Endothelial cell (in vitro differentiated cells): ENCODE results near the gene FAM53C. TPM values are rescaled to one million over a fixed set of nuclear protein-coding genes. Genes with fewer than 3 reads are reported as not detected.
"Not testable (repeated sequence)": the region's sequence is repeated elsewhere in the genome, so short reads cannot be mapped to it uniquely, and the experiment has no call there.

ENCODE experiments used
- DNase-seq: peaks from one replicate; pipeline ENCODE4 v3.0.0; 2021; ENCODE audit warnings: low spot score
- H3K27ac Mint-ChIP-seq: one replicate; pipeline ENCODE4 v1.8.0; 2021; ENCODE audit warnings: mixed read lengths, inconsistent platforms; ENCODE audit not compliant: unreplicated experiment
- H3K27me3 Mint-ChIP-seq: one replicate; pipeline ENCODE4 v1.8.0; 2021; ENCODE audit warnings: mild to moderate bottlenecking, moderate library complexity, mixed read lengths, inconsistent platforms; ENCODE audit not compliant: unreplicated experiment
- H3K36me3 Mint-ChIP-seq: one replicate; pipeline ENCODE4 v1.8.0; 2021; ENCODE audit warnings: mild to moderate bottlenecking, low read depth, mixed read lengths, inconsistent platforms; ENCODE audit not compliant: unreplicated experiment
- H3K4me1 Mint-ChIP-seq: one replicate; pipeline ENCODE4 v1.8.0; 2021; ENCODE audit warnings: mild to moderate bottlenecking, mixed read lengths, inconsistent platforms; ENCODE audit not compliant: unreplicated experiment
- H3K4me3 Mint-ChIP-seq: one replicate; pipeline ENCODE4 v1.8.0; 2021; ENCODE audit warnings: mild to moderate bottlenecking, mixed read lengths, inconsistent platforms; ENCODE audit not compliant: unreplicated experiment
- H3K9me3 Mint-ChIP-seq: one replicate; pipeline ENCODE4 v1.8.0; 2021; ENCODE audit warnings: mixed read lengths, inconsistent platforms; ENCODE audit not compliant: unreplicated experiment
- CTCF ChIP-seq: fragments of 200-600 bp; sonication (generic); IDR thresholded peaks from one replicate; pipeline ENCODE4 v1.5.0; 2021; ENCODE audit warnings: antibody characterized with exemption; ENCODE audit not compliant: unreplicated experiment
- total RNA-seq: library from RNA; stranded (reverse); fragmentation: NEBNext Ultra II Directional; extraction: Animal tissue kit (Norgen Biotek cat#: 25700); gene quantifications from one replicate; pipeline ENCODE4 v1.2.1, GENCODE V29; 2021; ENCODE audit not compliant: unreplicated experiment

The FAM53C gene
- total RNA-seq, 1 donor from 2014 or later, result 49.5 TPM

GRCh38 chr5:138389332-138389731 is 51.3 kb downstream of the FAM53C start:
- Mint-ChIP-seq H3K27me3 (peaks cover 2% of the 10 kb centered on the region), H3K27ac (no peak overlapping the region), H3K4me1 (peaks cover under 1% of the 10 kb centered on the region), H3K4me3 (no peak overlapping the region), H3K36me3 (peaks cover 44% of the 10 kb centered on the region), H3K9me3 (no peaks in the 10 kb centered on the region)
- no peak for DNase-seq
- TF ChIP-seq CTCF, result no peak

GRCh38 chr5:138389911-138390310 is 51.8 kb downstream of the FAM53C start:
- DNase-seq, H3K9me3 Mint-ChIP-seq, H3K27ac Mint-ChIP-seq, H3K4me3 Mint-ChIP-seq, H3K4me1 Mint-ChIP-seq, H3K27me3 Mint-ChIP-seq: not testable (repeated sequence)
- H3K36me3 Mint-ChIP-seq, result peaks cover 49% of the 10 kb centered on the region

- Mint-ChIP-seq H3K27me3 (peaks cover 4% of the 10 kb centered on the region), H3K9me3 (no peaks in the 10 kb centered on the region), H3K36me3 (peaks cover 48% of the 10 kb centered on the region), H3K4me1 (peaks cover 5% of the 10 kb centered on the region), H3K27ac (no peak overlapping the region), H3K4me3 (no peak overlapping the region)
- no peak for DNase-seq
- no peak for TF ChIP-seq CTCF
Observed at GRCh38 chr5:138391859-138392386, 53.9 kb downstream of the FAM53C start.

Other genes with a start within 250 kb of the FAM53C start
- gene NME5, start 198.8 kb upstream of the FAM53C start, total RNA-seq, result 0.82 TPM
- gene BRD8, start 159.6 kb upstream of the FAM53C start, total RNA-seq, result 52.0 TPM
- 10.3 TPM for gene KIF20A, start 159.2 kb upstream of the FAM53C start, total RNA-seq
- 40.8 TPM for gene CDC23, start 124.9 kb upstream of the FAM53C start, total RNA-seq
- 0.13 TPM for gene GFRA3, start 63.6 kb upstream of the FAM53C start, total RNA-seq
- gene CDC25C, start 6.5 kb upstream of the FAM53C start, total RNA-seq, result 3.8 TPM
- 101 TPM for gene KDM3B, start 14.4 kb downstream of the FAM53C start, total RNA-seq
- 72.8 TPM for gene REEP2, start 100.8 kb downstream of the FAM53C start, total RNA-seq
- 2.1 TPM for gene EGR1, start 127.2 kb downstream of the FAM53C start, total RNA-seq
- 84.7 TPM for gene ETF1, start 205.0 kb downstream of the FAM53C start, total RNA-seq
- gene HSPA9, start 237.1 kb downstream of the FAM53C start, total RNA-seq, result 128 TPM